HG02610 (cell line): ENCODE data around the gene YOD1.

Experiments
- ATAC-seq: cut with Tn5 transposase; IDR thresholded peaks from one replicate; pipeline ENCODE4 v1.9.1; 2021; ENCODE audit warnings: mild to moderate bottlenecking, moderate library complexity; ENCODE audit not compliant: unreplicated experiment

The YOD1 gene

GRCh38 chr1:207051191-207051943 lies at the start of gene YOD1:
TSS of gene YOD1 (minus strand) at chr1:207051208. CDS start at chr1:207051030, 178 bp downstream.
- ATAC-seq, result no peak

DNA sequence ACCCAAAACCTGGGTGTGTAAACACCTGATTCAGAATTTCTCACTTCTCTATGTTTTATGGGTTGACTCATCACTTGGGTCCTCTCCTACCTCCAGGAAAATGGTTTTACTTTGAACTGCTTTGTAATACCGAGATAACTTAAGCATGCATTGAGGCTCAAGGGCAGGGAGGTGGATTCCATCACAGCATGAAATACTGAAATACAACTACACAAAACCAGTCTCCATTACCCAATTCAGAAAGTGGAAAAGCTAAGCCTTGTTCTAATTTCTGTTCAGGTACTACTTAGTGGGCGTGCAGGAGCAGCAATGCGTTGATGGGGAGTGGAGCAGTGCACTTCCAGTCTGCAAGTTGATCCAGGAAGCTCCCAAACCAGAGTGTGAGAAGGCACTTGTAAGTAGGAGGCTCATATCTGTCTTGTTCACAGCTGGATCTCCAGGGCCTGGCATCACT lies 46.9 kb upstream of the YOD1 start:
- peak; percentile 94 for ATAC-seq

- ATAC-seq, result no peak
These were observed 42.9 kb upstream of the YOD1 start for GRCh38 chr1:207093944-207094343.

GRCh38 chr1:207091200-207091908 lies 40.3 kb upstream of the YOD1 start:
- ATAC-seq, result no peak

GRCh38 chr1:207089627-207090355 lies 38.8 kb upstream of the YOD1 start:
- ATAC-seq, result no peak

- no peak for ATAC-seq
These were observed 38.0 kb upstream of the YOD1 start, which contains the start of gene C4BPB for GRCh38 chr1:207088701-207089626. TSS of gene C4BPB (plus strand) at chr1:207088860. CDS start at chr1:207089532, 672 bp downstream.

- ATAC-seq, result no peak
These were observed 37.2 kb upstream of the YOD1 start for GRCh38 chr1:207088161-207088560.

DNA sequence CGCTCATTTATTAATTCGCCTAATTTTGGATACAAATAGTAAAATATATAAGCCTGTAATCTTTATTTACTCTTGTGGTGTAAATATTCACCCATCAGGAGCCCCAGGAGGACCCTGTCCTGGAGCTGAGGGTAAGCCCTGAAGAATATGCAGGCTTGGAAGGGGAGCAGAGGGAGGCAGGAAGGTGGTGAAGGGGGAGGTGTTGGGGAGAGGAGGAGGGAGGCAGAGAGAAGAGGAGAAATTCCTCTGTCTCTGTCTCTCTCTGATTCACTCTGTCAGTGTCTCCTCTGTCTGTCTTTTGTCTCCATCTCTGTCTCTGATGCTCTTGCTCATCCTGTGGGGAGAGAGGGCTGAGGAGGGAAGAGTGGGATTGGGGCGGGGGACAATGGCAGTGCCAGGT lies 34.9 kb upstream of the YOD1 start:
- ATAC-seq, result no peak

DNA sequence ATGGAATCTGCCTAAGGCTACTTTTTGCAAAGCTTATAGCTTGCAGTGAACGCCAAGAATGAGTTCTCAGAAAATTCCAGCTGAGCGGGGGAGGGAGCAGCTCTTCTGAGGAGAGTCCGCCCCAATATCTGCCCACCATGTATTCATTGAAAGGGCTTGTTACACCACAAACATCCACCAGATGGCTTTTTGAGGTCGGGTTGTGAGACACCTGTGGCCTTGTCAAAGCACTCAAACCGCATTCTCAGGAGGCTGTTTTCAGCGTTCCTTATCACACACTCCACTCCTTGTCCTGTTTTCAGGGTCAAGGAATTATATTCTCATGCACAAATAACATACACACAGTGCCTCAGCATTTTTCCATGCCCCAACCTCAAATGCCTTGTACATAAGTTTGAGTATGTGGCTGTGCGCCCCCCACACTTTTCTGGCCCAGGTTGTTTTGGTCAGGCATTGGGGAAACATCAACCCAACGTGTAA lies 33.7 kb upstream of the YOD1 start:
- peak; percentile 63 for ATAC-seq

GRCh38 chr1:207084232-207084631 lies 33.2 kb upstream of the YOD1 start:
- ATAC-seq, result no peak

- no peak for ATAC-seq
These were observed 30.8 kb upstream of the YOD1 start for GRCh38 chr1:207081806-207082205.

GRCh38 chr1:207081088-207081487 lies 30.1 kb upstream of the YOD1 start:
- ATAC-seq, result no peak

- ATAC-seq, result no peak
These were observed 28.8 kb upstream of the YOD1 start for GRCh38 chr1:207079706-207080241.

GRCh38 chr1:207078578-207079132 lies 27.6 kb upstream of the YOD1 start:
- no peak for ATAC-seq

GRCh38 chr1:207077470-207078377 lies 26.7 kb upstream of the YOD1 start:
- no peak for ATAC-seq

DNA sequence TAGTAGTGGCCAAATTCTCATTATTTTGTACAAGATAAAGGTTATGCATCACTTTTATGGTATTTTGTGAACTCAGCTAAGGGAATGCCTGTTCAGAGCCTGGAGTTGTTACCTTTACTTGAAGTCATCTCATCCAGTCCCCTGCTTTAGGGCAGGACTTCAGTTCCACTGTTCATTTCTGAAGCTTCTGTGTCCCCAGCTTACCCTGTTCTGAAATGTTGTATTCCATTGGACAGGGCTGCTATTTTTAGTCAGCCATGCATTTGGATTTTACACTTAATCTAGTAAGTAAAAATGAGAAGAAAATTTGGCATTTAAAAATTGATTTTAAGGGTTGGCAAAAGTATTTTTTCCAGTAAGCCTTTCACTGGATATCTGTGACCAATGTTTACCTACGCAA lies 26.0 kb upstream of the YOD1 start:
- ATAC-seq, result no peak

- ATAC-seq, result no peak
These were observed 25.4 kb upstream of the YOD1 start for GRCh38 chr1:207076181-207076955.
